DOHH2 (cell line): ENCODE data around the gene POR.

Source experiments
- H3F3A ChIP-seq: fragments of 200-600 bp; sonication (generic), shearing (Covaris generic); 2 replicates; pipeline ENCODE4 v1.6.0; 2016; ENCODE audit warnings: antibody characterized with exemption, mild to moderate bottlenecking; ENCODE audit not compliant: control insufficient read depth, insufficient read depth
- H3K27ac ChIP-seq: fragments of 200-600 bp; sonication (generic); 2 replicates; pipeline ENCODE4 v1.5.1; 2014; ENCODE audit warnings: low read depth, mild to moderate bottlenecking, low read length, moderate library complexity
- H3K27me3 ChIP-seq: fragments of 200-600 bp; sonication (generic); 2 replicates; pipeline ENCODE4 v1.6.1; 2014; ENCODE audit warnings: mild to moderate bottlenecking, low read length, mixed read lengths; ENCODE audit not compliant: control insufficient read depth
- H3K36me3 ChIP-seq: fragments of 200-600 bp; sonication (generic); 2 replicates; pipeline ENCODE4 v1.6.1; 2014; ENCODE audit warnings: mild to moderate bottlenecking, low read length, moderate library complexity, mixed read lengths; ENCODE audit not compliant: control insufficient read depth
- H3K4me1 ChIP-seq: fragments of 200-600 bp; sonication (generic); 2 replicates; pipeline ENCODE4 v1.6.1; 2014; ENCODE audit warnings: mild to moderate bottlenecking, low read length, mixed read lengths; ENCODE audit not compliant: control insufficient read depth
- H3K4me2 ChIP-seq: fragments of 200-600 bp; sonication (generic); 2 replicates; pipeline ENCODE4 v1.6.0; 2014; ENCODE audit warnings: mild to moderate bottlenecking, low read length, moderate library complexity
- H3K4me3 ChIP-seq: fragments of 200-600 bp; sonication (generic); 2 replicates; pipeline ENCODE4 v1.5.1; 2014; ENCODE audit warnings: mild to moderate bottlenecking, low read length, mixed read lengths
- H3K79me2 ChIP-seq: fragments of 200-600 bp; sonication (generic); 2 replicates; pipeline ENCODE4 v1.6.1; 2014; ENCODE audit warnings: mild to moderate bottlenecking, low read length, mixed read lengths; ENCODE audit not compliant: control insufficient read depth
- H3K9me2 ChIP-seq: fragments of 200-600 bp; sonication (generic); replicated peaks from 2 replicates; pipeline ENCODE4 v1.6.1; 2014; ENCODE audit warnings: mild to moderate bottlenecking, low read length, mixed read lengths; ENCODE audit not compliant: control insufficient read depth
- H3K9me3 ChIP-seq: fragments of 200-600 bp; sonication (generic); 2 replicates; pipeline ENCODE4 v1.6.1; 2014; ENCODE audit warnings: antibody characterized with exemption, low read length, mixed read lengths; ENCODE audit not compliant: control insufficient read depth, insufficient read depth
- H4K20me1 ChIP-seq: fragments of 200-600 bp; sonication (generic); 2 replicates; pipeline ENCODE4 v1.6.0; 2014; ENCODE audit warnings: low read depth, mild to moderate bottlenecking, antibody characterized with exemption, low read length, moderate library complexity; ENCODE audit not compliant: control insufficient read depth, insufficient read depth
- CTCF ChIP-seq: fragments of 200-600 bp; sonication (generic); IDR thresholded peaks from one replicate; pipeline ENCODE4 v1.5.1; 2014; ENCODE audit warnings: antibody characterized with exemption, mild to moderate bottlenecking, low read depth, low read length; ENCODE audit not compliant: poor library complexity, severe bottlenecking
- EZH2phosphoT487 ChIP-seq: fragments of 200-600 bp; sonication (generic); IDR thresholded peaks from 2 replicates; pipeline ENCODE4 v1.6.1; 2017; ENCODE audit warnings: borderline replicate concordance, mild to moderate bottlenecking, antibody characterized with exemption, low read length, moderate library complexity, mixed read lengths

POR gene

GRCh38 chr7:75980430-75981202 is 65.7 kb downstream of the POR start:
- no peak overlapping the region for H3K4me2 ChIP-seq
- H3K9me2 ChIP-seq = no peaks in the 10 kb centered on the region
- no peaks in the 10 kb centered on the region for H3F3A ChIP-seq
- H3K27me3 ChIP-seq = no peaks in the 10 kb centered on the region
- no peak overlapping the region for H3K4me3 ChIP-seq
- H4K20me1 ChIP-seq = no peaks in the 10 kb centered on the region
- no peaks in the 10 kb centered on the region for H3K79me2 ChIP-seq
- peaks cover 10% of the 10 kb centered on the region; the same call in 1 of the 2 replicates for H3K36me3 ChIP-seq
- no peaks in the 10 kb centered on the region for H3K4me1 ChIP-seq
- no peaks in the 10 kb centered on the region for H3K9me3 ChIP-seq
- no peak overlapping the region for H3K27ac ChIP-seq
- TF ChIP-seq EZH2phosphoT487 (no peak), CTCF (no peak)

- TF ChIP-seq CTCF (no peak), EZH2phosphoT487 (no peak)
- Histone ChIP-seq H3K4me2 (no peak overlapping the region), H3K4me1 (no peaks in the 10 kb centered on the region), H3K4me3 (no peak overlapping the region), H3K27me3 (no peaks in the 10 kb centered on the region), H3F3A (no peaks in the 10 kb centered on the region), H4K20me1 (no peaks in the 10 kb centered on the region), H3K27ac (no peak overlapping the region), H3K79me2 (no peaks in the 10 kb centered on the region), H3K9me3 (no peaks in the 10 kb centered on the region), H3K36me3 (peaks cover 15% of the 10 kb centered on the region; the same call in 1 of the 2 replicates), H3K9me2 (no peaks in the 10 kb centered on the region)
These were observed 66.2 kb downstream of the POR start for GRCh38 chr7:75981203-75981452.

GRCh38 chr7:75981453-75982305 is 66.7 kb downstream of the POR start:
- Histone ChIP-seq H3K79me2 (no peaks in the 10 kb centered on the region), H3K9me2 (no peaks in the 10 kb centered on the region), H3K9me3 (no peaks in the 10 kb centered on the region), H3K4me3 (no peak overlapping the region), H3K36me3 (peaks cover 19% of the 10 kb centered on the region; the same call in 1 of the 2 replicates), H3K27ac (no peak overlapping the region), H3K4me1 (no peaks in the 10 kb centered on the region), H3K4me2 (no peak overlapping the region), H4K20me1 (no peaks in the 10 kb centered on the region), H3K27me3 (no peaks in the 10 kb centered on the region), H3F3A (no peaks in the 10 kb centered on the region)
- TF ChIP-seq CTCF (no peak), EZH2phosphoT487 (no peak)
